Gastroesophageal sphincter (tissue), 3 donors: ENCODE measurements around the gene KCMF1.

Source experiments
- POLR2A ChIP-seq, 2 donors: fragments of 450-650 bp; IDR thresholded peaks; one replicate each; pipeline ENCODE4 v1.6.1; 2017; ENCODE audit warnings: antibody characterized with exemption in 2 of 2, mild to moderate bottlenecking in 2 of 2, moderate library complexity in 1 of 2
- TF ChIP-seq, protein P1 (sequence below), 4 experiments: fragments of 200-600 bp in 2 of 4; fragments of 450-650 bp in 2 of 4; sonication (generic) in 1 of 4; IDR thresholded peaks; one replicate each; pipeline ENCODE4 v1.5.1; 2017 to 2019; ENCODE audit warnings: antibody characterized with exemption in 4 of 4, mild to moderate bottlenecking in 2 of 4, moderate library complexity in 2 of 4

DNA sequence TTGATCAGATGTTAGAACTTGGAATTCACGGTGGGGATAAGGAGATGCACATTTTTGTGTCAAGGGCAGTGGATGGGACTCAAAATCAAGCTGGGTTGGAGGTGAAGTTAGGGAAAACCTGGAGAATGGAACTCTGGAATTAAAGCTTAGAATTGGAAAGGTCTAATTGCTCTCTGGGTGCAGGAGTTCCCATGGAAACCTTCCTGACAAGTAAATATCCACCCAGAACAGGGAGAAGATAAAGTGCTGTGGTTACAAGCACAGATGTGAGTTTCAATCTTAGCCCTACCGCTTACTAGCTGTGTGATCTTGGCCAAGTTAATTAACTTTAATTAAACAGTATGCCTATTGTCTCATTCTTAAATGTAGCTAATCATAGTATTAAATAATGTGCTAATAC is 90.9 kb downstream of the KCMF1 start:
- TF ChIP-seq, protein P1, sequence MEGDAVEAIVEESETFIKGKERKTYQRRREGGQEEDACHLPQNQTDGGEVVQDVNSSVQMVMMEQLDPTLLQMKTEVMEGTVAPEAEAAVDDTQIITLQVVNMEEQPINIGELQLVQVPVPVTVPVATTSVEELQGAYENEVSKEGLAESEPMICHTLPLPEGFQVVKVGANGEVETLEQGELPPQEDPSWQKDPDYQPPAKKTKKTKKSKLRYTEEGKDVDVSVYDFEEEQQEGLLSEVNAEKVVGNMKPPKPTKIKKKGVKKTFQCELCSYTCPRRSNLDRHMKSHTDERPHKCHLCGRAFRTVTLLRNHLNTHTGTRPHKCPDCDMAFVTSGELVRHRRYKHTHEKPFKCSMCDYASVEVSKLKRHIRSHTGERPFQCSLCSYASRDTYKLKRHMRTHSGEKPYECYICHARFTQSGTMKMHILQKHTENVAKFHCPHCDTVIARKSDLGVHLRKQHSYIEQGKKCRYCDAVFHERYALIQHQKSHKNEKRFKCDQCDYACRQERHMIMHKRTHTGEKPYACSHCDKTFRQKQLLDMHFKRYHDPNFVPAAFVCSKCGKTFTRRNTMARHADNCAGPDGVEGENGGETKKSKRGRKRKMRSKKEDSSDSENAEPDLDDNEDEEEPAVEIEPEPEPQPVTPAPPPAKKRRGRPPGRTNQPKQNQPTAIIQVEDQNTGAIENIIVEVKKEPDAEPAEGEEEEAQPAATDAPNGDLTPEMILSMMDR (IDR thresholded peaks at IDR 0.05): no peak
- no peak for TF ChIP-seq POLR2A (IDR thresholded peaks at IDR 0.05)
